ENCODE measurements around the gene PCK2. TPM values are rescaled to one million over a fixed set of nuclear protein-coding genes. Genes with fewer than 3 reads are reported as not detected.

PCK2 gene
- total and polyA plus RNA-seq, 2 experiments from 2014 or later = 68.7 to 88.8 TPM

- Histone ChIP-seq H3K4me2 (no peak overlapping the region), H4K20me1 (ENCODE audit: insufficient read depth, poor library complexity, severe bottlenecking) (no peaks in the 10 kb centered on the region), H3K4me1 (ENCODE audit: insufficient read depth) (peaks cover 4% of the 10 kb centered on the region), H3K79me2 (no peaks in the 10 kb centered on the region), H3K27me3 (no peaks in the 10 kb centered on the region), H3K27ac (no peak overlapping the region), H3K36me3 (replicated peaks; ENCODE audit: insufficient read depth, low read depth) (no peaks in the 10 kb centered on the region), H3K9me3 (ENCODE audit: low read depth) (no peaks in the 10 kb centered on the region), H3K4me3 (no peak overlapping the region), H3K9me2 (replicated peaks; ENCODE audit: insufficient read depth) (no peaks in the 10 kb centered on the region), H2AFZ (no peak overlapping the region)
- WGBS (ENCODE audit: low lambda C conversion rate, missing lambda C conversion rate) = 87% methylated on average over 7 of the region's 7 CpGs
- no peak for TF ChIP-seq EZH2phosphoT487 (IDR thresholded peaks at IDR 0.05; ENCODE audit: low read depth, severe bottlenecking, unreplicated experiment)
- TF ChIP-seq EZH2 (IDR thresholded peaks at IDR 0.05; ENCODE audit: borderline replicate concordance) = no peak
- TF ChIP-seq, protein P1, sequence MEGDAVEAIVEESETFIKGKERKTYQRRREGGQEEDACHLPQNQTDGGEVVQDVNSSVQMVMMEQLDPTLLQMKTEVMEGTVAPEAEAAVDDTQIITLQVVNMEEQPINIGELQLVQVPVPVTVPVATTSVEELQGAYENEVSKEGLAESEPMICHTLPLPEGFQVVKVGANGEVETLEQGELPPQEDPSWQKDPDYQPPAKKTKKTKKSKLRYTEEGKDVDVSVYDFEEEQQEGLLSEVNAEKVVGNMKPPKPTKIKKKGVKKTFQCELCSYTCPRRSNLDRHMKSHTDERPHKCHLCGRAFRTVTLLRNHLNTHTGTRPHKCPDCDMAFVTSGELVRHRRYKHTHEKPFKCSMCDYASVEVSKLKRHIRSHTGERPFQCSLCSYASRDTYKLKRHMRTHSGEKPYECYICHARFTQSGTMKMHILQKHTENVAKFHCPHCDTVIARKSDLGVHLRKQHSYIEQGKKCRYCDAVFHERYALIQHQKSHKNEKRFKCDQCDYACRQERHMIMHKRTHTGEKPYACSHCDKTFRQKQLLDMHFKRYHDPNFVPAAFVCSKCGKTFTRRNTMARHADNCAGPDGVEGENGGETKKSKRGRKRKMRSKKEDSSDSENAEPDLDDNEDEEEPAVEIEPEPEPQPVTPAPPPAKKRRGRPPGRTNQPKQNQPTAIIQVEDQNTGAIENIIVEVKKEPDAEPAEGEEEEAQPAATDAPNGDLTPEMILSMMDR (IDR thresholded peaks at IDR 0.05; ENCODE audit: poor library complexity) = no peak
- DNase-seq (ENCODE audit: low spot score) = no peak
These were observed 29.9 kb upstream of the PCK2 start for GRCh38 chr14:24064091-24064795.

DNA sequence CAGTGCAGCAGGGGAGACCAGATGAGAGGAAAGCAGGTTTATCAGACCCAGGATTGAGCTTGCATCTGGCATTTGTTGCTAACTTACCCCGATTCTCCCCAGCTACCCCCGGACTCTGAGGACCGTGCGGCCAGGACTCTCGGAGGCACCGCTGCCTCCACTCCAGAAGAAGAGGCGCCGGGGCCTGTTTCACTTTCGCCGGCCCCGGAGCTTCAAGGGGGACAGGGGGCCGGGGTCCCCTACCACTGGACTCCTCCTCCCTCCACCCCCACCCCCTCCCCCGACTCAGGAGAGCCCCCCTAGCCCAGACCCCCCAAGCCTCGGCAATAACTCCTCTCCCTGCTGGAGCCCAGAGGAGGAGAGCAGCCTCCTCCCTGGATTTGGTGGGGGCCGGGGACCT lies 29.3 kb upstream of the PCK2 start:
- Histone ChIP-seq H4K20me1 (ENCODE audit: insufficient read depth, poor library complexity, severe bottlenecking) (no peaks in the 10 kb centered on the region), H3K9me2 (replicated peaks; ENCODE audit: insufficient read depth) (no peaks in the 10 kb centered on the region), H3K4me3 (no peak overlapping the region), H3K27me3 (no peaks in the 10 kb centered on the region), H3K27ac (no peak overlapping the region), H3K79me2 (no peaks in the 10 kb centered on the region), H3K4me2 (no peak overlapping the region), H3K4me1 (ENCODE audit: insufficient read depth) (peaks cover 4% of the 10 kb centered on the region), H3K36me3 (replicated peaks; ENCODE audit: insufficient read depth, low read depth) (no peaks in the 10 kb centered on the region), H2AFZ (no peak overlapping the region), H3K9me3 (ENCODE audit: low read depth) (no peaks in the 10 kb centered on the region)
- TF ChIP-seq, protein P1 (IDR thresholded peaks at IDR 0.05; ENCODE audit: poor library complexity) = no peak
- no peak for TF ChIP-seq EZH2 (IDR thresholded peaks at IDR 0.05; ENCODE audit: borderline replicate concordance)
- 90% methylated on average over 8 of the region's 15 CpGs for WGBS (ENCODE audit: low lambda C conversion rate, missing lambda C conversion rate)
- no peak for DNase-seq (ENCODE audit: low spot score)

- H2AFZ ChIP-seq = no peak overlapping the region
- peaks cover 4% of the 10 kb centered on the region for H3K4me1 ChIP-seq (ENCODE audit: insufficient read depth)
- H3K9me3 ChIP-seq (ENCODE audit: low read depth) = no peaks in the 10 kb centered on the region
- H3K4me3 ChIP-seq = no peak overlapping the region
- H3K4me2 ChIP-seq = no peak overlapping the region
- no peaks in the 10 kb centered on the region for H3K79me2 ChIP-seq
- WGBS (ENCODE audit: low lambda C conversion rate, missing lambda C conversion rate) = 83% methylated on average over 8 of the region's 8 CpGs
- H3K36me3 ChIP-seq (replicated peaks; ENCODE audit: insufficient read depth, low read depth) = no peaks in the 10 kb centered on the region
- no peak for DNase-seq (ENCODE audit: low spot score)
- TF ChIP-seq EZH2 (IDR thresholded peaks at IDR 0.05; ENCODE audit: borderline replicate concordance) (no peak), EZH2phosphoT487 (IDR thresholded peaks at IDR 0.05; ENCODE audit: low read depth, severe bottlenecking, unreplicated experiment) (no peak)
- TF ChIP-seq, protein P1 (IDR thresholded peaks at IDR 0.05; ENCODE audit: poor library complexity) = no peak
- no peaks in the 10 kb centered on the region for H3K9me2 ChIP-seq (replicated peaks; ENCODE audit: insufficient read depth)
- no peak overlapping the region for H3K27ac ChIP-seq
- H4K20me1 ChIP-seq (ENCODE audit: insufficient read depth, poor library complexity, severe bottlenecking) = no peaks in the 10 kb centered on the region
- peaks cover 3% of the 10 kb centered on the region for H3K27me3 ChIP-seq
These were observed 28.7 kb upstream of the PCK2 start for GRCh38 chr14:24065408-24065807.
